ENCODE data around the gene CLEC16A.

DNA sequence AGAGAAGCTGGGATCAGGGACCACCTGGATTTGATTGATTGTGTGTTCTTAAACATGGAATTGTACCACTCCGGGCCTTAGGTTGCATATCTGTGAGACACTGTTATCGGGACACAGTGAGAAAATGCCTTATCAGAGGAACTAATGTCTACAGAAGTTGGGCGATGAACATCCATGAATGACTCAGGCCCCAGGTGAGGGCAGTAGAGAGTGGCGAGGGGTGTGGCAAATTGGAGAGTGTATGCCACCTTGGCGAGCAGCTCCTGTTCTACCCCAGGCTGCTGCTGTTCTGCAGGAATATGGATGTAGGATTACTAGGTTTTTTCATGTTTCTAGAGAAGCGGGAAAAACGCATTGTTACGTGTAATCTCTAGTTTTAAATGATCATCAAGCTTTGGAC lies 38.8 kb downstream of the CLEC16A start:
- TF ChIP-seq POLR2A (IDR thresholded peaks at IDR 0.05; ENCODE audit: low read length) (no peak), GATA1 (IDR thresholded peaks at IDR 0.05; ENCODE audit: low read depth, low read length) (no peak)
